GM12865 (cell line): ENCODE measurements around the gene SUPT7L.

Experiments
- DNase-seq: peaks from one replicate; pipeline ENCODE4 v3.0.0; 2010; ENCODE audit warnings: low read depth
- H3K4me3 ChIP-seq: 2 replicates; pipeline ENCODE4 v1.5.1; 2011; ENCODE audit warnings: mild to moderate bottlenecking, low read depth, low read length, control low read depth
- CTCF ChIP-seq: IDR thresholded peaks from 2 replicates; pipeline ENCODE4 v1.5.1; 2011; ENCODE audit warnings: low read length, control low read depth, low read depth, inconsistent platforms; ENCODE audit not compliant: insufficient read depth; ENCODE audit errors: missing control alignments

SUPT7L gene

GRCh38 chr2:27663285-27664153 is at the start of gene SUPT7L, which contains the start of gene SLC4A1AP:
TSS of gene SUPT7L (minus strand) at chr2:27663614. CDS start at chr2:27662192, 1,422 bp downstream.
TSS of gene SLC4A1AP (plus strand) at chr2:27663889. CDS start at chr2:27663915, 26 bp downstream.
- peak within 1 kb of the TSS; percentile 88 for H3K4me3 ChIP-seq
- TF ChIP-seq CTCF = no peak
- DNase-seq = peak; percentile 89

- TF ChIP-seq CTCF = no peak
- no peak overlapping the region for H3K4me3 ChIP-seq
- DNase-seq = no peak
Observed at GRCh38 chr2:27713201-27713600, 49.8 kb upstream of the SUPT7L start.

GRCh38 chr2:27712522-27712921 is 49.1 kb upstream of the SUPT7L start:
- DNase-seq = no peak
- H3K4me3 ChIP-seq = no peak overlapping the region
- no peak for TF ChIP-seq CTCF

GRCh38 chr2:27711804-27712203 is 48.4 kb upstream of the SUPT7L start:
- H3K4me3 ChIP-seq = no peak overlapping the region
- no peak for DNase-seq
- TF ChIP-seq CTCF = no peak

- no peak for TF ChIP-seq CTCF
- no peak for DNase-seq
- no peak overlapping the region for H3K4me3 ChIP-seq
Observed at GRCh38 chr2:27710640-27711430, 47.4 kb upstream of the SUPT7L start.

- no peak for DNase-seq
- no peak overlapping the region for H3K4me3 ChIP-seq
- no peak for TF ChIP-seq CTCF
Observed at GRCh38 chr2:27709960-27710575, 46.7 kb upstream of the SUPT7L start.
